Activated naive CD4-positive, alpha-beta T cell treated with Interleukin-2 at 50 U/mL for 16 hours (primary cell): ENCODE data around the gene PLCH1.

ENCODE experiments used
- DNase-seq: peaks from one replicate; pipeline ENCODE4 v3.0.0-alpha.2; 2020

The PLCH1 gene

DNA sequence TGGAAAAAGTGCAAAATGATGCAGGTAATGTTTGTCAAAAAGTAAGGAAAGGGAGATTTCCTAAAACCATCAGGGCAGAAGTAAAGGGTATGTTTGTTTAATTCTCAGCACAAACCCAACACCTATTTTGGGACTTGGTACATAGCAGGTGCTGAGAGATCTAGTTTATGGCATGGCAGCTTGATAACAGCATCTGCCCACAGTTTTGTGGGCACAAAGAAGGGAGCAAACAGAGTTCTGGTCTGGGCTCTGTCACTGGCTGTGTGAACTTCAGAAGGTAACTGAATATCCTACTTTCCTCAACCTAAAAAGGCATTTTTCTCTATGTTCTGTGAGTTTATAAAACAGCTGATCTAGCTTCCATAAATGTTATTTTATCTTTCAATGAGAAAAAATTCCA is 141.6 kb downstream of the PLCH1 start:
- DNase-seq: no peak

DNA sequence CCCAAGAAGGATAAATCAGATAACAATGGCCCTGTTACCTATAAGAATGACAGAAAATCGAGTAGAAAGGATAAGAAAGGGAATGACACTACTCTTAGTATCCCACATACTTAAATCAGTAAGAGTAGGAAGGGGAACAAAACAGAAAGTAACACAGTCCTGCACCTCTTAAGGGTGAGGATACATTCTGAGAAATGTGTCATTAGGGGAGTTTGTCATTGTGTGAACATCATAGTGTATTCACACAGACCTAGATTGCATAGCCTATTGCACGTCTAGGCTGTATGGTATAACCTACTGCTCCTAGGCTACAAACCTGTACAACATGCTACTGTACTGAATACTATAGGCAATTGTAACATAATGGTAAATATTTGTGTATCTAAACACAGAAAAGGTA is 142.6 kb downstream of the PLCH1 start:
- no peak for DNase-seq

DNA sequence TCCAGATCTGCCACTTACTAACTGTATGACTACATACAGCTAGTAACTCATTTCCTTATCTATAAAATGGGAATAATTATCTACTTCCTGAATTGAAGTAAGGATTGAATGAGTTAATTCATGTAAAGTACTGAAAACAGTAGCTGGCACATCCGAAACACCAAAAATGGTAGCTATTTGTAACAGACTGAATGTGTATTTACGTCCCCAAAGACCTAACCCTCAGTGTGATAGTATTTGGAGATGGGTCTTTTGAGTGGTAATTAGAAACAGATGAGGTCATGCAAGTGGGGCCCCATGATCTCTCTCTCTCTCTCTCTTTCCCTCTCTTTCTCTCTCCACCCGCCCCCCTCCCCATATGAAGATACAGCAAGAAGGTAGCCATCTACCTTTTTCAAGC is 146.2 kb downstream of the PLCH1 start:
- no peak for DNase-seq

DNA sequence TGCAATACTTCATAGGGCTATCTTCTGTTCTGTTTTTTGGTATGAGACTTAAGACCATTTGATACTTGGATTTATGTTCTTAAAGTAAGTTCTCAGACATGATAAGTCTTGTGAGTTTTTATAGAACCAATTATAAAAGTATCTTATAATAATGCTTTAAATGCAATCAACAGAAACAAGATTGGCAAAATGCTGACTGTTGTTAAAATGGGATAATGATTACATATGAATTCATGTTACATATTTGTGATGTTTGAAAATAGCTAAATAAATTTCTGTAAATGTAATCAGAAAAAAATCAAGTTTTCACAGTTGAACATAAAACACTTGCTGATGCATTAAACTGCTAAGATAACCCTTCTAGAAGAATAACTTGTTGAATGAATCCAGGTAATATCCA is 148.3 kb downstream of the PLCH1 start:
- no peak for DNase-seq

DNA sequence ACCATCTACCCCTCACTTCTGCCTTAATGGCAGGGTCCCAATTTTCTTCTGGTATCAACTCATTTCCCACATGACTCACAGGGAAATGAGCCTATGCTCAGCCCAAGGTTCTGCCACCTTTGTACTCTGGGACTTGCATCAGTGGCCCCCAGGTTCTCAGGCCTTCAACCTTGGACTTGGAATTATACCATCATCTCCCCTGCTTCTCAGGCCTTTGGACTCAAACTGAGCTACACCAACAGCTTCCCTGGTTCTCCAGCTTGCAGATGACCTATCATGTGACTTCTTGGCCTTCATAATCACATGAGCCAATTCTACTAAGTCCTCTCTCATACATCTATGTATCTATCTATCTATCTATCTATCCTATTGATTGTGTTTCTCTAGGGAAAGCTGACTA is 149.5 kb downstream of the PLCH1 start:
- DNase-seq: no peak

DNA sequence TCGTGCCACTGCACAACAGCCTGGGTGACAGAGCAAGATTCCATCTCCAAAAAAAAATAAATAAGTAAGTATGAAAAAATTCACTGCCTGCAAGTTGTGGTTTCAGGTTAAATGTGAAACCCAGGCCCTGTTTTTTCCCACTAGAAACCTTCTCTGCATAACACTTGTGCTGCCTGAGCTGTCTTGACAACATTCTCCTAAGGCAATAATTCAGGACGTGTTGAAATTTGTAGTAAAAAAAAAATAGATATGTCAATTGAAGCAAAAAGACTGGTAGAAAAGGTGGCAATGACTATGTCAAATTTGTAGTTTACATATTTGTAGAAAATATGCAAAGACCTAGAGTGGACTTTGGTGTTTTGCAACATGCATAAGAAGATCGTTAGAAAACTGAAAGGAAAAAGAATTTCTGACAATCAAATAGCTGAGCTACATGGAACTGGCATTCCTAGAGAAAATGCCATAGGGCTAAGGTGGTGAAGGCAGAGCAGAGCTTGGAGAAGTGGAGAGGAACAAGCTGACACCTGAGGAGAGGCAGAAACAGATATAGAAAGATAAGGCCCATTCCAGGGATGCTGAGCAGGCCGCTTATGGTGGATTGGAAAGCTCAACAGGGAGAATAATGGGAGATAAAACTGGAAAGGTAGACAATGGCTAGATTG is 150.2 kb downstream of the PLCH1 start:
- no peak for DNase-seq

DNA sequence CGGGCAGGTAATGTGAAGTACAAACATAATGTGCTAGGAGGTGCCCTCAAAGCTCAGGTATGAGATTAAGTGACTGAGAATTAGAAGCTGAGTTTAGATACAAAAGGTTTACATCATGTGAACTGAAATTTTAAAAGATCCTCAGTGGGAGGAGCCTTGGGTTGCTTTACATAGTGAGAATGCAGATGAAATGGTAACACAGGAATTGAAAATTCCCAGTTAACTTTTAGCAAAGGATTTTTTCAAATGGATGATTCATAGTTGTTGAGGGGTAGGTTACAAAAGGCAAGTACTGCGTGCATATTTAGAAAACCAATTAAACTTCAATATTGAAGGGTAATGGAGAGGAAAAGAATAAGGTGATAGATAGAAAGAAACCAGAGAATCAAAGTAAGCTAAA is 157.3 kb downstream of the PLCH1 start:
- no peak for DNase-seq

DNA sequence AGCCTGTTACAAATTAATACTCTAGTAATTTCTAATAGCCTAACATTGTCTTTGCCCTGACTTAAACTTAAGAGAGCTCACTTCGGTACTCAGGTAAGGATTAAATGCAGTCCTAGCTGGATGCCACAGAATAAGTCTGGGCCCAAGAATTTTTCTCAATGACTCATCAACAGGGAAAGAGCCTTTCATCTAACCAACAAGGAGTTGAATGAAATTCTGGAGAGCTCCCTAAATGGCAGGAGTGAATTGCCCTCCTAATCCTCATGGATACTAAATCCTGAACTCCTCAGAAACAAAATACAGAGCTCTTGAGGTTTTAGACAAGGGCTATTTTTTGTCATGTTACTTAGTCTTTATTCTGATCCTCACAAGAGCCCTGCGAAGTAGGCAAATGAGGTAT is 159.5 kb downstream of the PLCH1 start:
- DNase-seq: no peak

DNA sequence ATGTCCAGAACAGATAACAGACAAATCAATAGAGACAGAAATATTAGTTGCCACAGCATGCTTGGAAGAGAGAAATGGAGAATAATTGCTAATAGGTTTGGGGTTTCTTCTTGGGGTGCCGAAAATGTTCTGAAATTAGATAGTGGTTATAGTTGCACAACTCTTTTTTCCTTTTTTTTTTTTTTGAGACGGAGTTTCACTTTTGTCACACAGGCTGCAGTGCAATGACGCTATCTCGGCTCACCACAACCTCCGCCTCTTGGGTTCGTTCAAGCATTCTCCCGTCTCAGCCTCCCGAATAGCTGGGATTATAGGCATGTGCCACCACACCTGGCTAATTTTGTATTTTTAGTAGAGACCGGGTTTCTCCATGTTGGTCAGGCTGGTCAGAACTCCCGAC is 163.3 kb downstream of the PLCH1 start:
- no peak for DNase-seq

DNA sequence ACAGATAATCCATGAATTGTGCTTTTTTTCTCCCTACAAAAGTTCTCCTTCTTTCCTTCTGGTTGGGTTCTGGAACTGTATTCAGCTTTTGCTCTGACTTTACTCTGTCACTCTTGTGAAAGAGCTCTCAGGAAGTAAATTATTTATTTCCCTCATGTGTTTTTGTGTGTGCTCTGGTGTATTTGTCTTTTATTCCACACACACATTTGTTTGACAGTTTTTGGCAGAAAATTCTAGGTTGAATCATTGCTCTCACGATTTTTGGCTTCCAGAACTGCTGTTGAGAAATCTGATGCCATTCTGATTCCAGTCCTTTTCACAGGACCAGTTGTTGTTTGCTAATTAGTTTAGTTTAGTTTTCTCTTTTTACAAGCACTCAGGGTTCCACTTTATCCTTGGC is 172.8 kb downstream of the PLCH1 start:
- DNase-seq: no peak

DNA sequence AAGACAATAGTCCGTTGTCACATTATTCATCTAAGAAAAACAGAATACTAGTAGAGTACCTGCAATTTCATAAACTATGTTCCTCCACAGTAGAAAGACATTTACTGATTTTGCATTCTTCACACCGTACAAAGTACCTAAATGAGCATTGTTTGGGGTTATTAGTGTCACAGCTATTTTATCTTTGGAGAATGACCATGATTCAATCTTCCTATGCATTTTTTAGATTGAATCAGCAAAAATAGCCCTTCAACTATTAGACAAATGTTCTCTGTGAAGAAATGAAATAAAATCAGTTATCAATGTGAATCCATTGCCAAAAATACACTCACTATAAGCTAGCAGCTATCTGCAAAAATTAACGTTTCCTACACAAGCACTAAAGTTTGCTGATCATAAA is 176.6 kb downstream of the PLCH1 start:
- DNase-seq: no peak

DNA sequence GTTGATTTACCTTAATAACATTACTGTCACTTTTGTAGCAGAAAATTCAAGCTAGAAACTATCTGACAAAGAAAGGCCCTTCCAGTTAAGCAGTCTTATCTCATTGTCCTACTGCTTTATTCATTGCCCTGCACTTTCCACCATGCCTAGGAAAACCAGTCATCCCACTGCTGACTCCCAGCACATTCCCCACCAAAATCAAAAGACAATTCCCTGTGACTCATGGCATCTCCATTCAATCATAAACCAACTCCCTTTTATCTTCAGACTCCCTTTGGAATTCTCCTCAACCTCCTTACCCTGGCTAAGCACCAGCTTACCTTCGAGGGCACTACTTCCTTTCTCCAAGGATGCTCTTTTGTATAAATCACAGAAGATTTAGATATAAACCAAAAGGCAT is 184.3 kb downstream of the PLCH1 start:
- no peak for DNase-seq

DNA sequence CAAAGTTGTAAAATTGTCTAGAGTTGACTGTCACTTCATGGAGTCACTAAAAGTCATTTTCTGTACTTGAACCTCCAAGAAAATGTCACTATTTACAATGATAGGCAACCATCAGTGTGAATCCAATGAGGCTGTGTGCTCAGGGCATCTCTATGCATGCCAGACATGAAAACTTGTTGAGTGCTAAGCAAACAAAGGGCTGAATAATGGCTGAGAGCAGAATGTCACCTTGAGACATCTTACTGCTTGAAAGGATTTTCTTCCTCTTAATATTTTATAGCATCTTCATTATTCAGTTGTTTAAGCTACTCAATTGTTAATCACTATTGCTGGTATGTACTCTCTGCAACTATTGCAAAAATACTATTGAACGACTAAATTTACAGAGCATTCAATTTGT is 184.7 kb downstream of the PLCH1 start:
- DNase-seq: no peak

DNA sequence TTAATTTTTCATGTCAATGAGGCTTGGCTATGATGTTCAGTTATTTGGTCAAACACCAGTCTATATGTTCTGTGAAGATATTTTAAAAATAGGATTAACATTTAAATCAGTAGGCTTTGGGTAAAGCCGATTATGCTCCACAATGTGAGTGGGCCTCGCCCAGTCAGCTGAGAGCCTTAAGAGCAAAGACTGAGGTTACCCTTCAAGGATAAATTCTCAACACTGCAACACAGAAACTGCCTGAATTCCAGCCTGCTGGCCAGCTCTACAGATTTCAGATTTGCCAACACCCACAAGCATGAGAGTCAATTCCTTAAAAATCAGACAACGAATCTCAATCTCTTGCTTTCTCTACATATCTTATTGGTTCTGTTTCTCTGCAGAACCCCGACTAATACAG is 188.3 kb downstream of the PLCH1 start:
- DNase-seq: no peak

DNA sequence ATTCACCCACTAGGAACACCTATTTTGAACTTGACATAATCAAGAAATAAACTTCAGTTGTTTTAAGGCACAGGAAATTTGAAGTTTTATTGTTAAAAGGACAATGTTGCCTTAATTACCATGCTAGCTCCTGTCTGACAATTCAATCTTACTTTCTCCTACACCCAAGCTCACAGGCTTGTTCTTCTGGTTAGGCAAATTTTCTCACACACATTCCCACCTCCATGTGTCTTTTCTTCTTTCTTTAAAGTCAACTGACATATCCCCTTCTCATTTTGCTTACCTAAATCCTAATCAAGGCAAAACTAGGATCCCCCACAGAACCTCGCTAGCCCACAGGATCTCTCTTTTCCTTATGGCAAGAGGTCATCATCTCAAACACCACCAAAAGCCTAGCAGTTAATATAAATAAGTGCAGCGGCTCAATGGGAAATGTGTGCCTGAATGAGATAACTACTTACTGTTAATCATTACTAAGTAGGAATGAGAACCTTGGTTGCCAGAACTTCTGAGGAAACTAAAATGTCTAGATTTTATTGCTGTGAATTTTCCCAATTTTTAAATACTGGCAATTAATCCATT is 189.3 kb downstream of the PLCH1 start:
- DNase-seq: no peak

DNA sequence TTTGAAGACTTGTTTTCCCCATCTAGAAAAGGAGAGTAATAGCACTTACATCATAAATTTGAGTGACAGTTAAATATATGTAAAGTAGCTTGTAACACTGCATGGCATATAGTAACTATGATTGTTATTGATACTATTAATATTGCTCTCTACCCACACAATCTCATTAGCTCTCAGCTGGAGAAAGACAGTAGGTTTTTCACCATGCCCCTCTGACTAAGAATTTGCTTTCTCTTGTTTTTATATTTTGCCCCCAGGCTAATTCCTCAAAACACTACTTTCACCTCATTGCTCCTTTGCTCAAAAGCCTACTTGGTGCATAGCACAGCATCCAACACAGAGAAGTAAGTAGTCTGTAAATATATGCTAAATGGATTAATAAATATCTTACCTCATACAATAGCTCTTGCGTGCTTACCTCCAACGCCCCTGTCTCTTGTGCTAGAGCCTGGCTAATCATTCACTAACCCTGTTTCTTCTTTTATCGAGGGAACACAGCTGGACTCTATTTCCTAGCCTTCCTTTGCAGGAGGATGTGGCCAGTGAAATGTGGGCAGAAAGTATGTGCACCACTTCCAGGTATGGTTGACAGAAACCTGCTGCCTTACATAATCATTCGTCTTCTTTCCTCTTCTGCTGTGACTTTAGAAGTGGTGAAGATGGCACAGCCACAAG is 190.0 kb downstream of the PLCH1 start:
- DNase-seq: no peak

DNA sequence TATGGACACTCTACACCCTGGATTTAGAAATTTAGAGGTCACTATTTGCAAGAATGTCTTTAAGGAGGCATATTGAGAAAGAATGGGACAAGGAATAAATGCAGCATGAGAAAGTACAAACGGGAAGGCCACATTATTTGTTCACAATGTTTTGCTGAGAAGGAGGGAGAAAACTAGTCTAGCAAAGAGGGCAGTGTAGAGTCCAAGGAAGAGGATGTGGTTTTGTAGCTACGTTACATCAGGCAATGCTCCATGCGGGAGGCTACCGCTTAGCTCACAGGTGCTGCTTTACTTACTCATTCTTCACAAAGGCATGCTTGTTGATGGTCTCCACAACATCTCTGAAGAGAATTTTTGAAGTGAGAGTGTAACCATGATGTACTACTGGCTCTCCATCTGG is 191.1 kb downstream of the PLCH1 start:
- no peak for DNase-seq

DNA sequence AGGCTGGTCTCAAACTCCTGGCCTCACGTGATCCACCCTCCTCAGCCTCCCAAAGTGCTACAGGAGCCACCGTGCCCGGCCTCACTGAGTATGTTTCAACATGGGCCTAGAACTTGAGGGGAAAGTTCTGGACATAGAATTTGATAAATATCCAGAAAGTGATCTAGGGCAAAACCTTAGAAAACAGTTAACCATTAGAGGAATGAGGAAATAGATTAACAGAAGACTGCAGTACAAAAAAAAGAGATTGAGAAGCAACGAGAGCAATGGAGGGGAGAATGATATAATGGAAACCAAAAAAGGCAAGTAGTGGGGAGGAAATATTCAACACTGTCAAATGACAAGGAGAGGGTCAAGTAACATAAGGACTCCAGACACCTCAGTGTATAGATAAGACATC is 191.5 kb downstream of the PLCH1 start:
- DNase-seq: no peak

DNA sequence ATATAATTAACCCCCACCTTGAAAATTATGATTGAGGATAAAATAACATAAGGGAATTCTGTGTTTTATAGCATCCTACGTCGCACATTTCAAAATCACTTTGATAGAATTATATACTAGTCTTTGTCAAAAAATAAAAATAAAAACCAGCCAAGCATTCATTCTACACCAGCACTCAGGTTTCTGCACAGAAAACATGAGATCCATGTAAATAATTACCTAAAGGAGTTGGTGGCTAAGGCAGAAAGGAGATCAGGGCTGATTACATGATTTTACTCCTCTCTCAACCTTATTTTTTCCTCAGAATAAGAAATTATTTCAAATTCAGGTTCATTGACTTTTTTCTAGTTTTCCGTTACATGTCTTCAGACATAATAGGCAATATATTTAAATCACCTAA is 194.5 kb downstream of the PLCH1 start:
- no peak for DNase-seq

DNA sequence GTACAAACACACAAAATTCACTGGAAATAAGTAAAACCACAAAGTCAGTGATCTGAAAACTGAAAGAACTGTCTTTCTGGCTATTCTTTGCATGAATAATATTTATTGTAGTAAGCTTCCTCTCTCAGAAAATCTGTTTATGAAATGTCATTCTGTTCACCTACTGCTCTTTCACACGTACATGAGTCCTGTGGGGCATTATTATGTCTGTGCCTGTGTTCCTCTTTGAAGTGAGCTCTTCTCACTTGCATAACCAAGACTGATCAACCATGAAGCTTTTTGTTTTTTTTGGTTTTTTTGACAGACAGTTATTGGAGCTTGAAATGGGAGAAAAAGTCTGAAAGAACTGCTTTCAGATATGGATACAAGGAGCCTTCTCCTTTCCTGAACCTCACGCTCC is 195.8 kb downstream of the PLCH1 start:
- DNase-seq: no peak

DNA sequence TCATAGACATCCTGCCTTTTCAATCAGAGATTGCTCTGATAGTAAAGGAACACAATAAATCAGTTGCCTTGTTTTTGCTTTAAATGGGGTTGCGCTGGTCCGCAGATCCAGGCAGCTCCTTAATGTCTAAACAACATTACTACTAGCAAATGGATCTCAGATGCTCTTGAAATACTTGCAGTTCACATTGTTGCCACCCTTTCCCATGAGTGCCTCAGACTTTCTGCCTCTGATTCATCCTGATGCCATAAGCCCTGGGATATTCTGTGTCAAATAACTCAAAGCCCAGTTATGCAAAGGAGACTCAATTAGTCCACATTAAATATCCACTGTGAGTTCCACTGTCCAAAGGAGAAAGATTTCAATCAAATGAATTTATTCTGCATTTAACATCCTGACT is 196.7 kb downstream of the PLCH1 start:
- no peak for DNase-seq

DNA sequence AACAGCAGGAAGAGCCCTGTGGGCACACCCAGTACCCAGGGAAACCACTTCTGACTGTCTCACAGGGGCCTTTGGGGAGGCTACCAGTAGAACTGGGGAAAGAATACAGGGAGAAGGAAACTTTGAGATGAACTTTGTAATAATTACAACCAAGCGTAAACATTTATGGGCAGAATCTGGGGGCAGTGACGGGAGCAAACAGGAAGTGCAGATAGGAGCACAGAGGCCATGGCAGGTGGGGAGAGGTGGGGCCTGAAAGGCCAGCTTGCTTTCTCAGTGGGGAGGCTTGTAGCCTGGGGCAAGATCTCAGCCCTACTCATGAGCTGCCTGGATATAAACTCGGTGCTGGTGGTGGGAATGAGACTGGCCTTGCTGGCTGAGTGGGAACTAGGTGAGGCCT is 209.8 kb downstream of the PLCH1 start:
- no peak for DNase-seq

DNA sequence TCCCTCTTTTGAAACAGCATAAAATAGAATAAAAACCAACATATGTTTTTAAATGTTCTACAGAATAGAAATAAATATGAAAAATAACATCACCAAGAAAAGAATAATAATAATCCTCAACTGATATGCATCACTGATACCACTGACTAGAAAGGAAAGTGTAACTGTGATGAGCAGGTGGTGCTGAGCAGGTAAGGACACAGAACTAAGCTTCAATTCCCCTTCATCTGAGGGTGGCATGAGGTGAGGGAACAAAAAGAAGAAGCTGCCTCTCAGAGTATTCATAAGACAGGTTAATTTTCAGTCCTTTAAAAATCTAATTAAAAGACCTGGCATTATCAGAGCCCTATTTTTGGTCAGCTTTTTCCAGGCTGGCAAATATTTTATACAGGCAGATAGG is 216.3 kb downstream of the PLCH1 start:
- no peak for DNase-seq

DNA sequence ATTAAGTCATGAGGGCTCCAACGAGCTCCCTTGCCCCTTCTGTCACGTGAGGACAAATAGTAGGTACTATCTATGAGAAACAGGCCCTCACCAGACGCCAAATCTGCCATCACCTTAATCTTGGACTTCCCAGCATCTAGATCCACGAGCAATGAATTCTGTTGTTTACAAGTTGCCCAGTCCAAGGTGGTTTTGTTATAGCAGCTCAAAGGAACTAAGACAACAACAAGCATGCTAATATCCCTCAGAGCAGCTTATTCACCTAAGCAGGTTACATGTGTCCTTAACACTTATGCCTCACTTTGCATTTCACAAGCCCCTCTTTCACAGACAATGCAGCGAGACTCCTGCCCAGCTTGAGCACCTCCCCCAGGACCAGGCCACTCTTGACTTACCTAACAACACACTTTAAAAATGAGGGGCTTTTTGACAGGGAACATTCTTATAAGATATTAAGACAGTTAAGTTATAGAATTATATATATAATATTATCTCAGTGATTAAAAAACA is 219.5 kb downstream of the PLCH1 start:
- DNase-seq: no peak

DNA sequence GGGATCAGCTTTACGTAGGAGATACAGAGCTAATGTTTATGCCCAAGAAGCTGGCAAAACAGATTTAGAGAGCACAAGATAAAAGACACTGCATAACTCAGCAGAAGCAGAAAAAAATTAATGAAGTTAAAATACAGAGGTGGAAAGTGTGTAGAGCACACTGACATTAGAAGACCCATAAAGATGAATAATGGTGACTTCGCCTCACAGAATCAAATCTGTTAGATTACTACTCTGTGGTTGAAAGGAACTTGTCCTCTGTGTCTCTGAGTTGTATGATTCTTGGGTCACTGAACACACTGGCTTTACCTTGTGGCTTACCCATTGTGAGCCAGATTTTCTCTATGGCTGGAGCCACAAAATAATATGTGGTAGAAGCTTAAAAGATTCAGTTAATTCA is 224.4 kb downstream of the PLCH1 start:
- DNase-seq: no peak
